NCI-H82 (cell line): ENCODE results near the gene STXBP1.

ENCODE experiments used
- DNase-seq: peaks from one replicate; lab custom pipeline; 2025; lab: John Stamatoyannopoulos, UW

The STXBP1 gene

DNA sequence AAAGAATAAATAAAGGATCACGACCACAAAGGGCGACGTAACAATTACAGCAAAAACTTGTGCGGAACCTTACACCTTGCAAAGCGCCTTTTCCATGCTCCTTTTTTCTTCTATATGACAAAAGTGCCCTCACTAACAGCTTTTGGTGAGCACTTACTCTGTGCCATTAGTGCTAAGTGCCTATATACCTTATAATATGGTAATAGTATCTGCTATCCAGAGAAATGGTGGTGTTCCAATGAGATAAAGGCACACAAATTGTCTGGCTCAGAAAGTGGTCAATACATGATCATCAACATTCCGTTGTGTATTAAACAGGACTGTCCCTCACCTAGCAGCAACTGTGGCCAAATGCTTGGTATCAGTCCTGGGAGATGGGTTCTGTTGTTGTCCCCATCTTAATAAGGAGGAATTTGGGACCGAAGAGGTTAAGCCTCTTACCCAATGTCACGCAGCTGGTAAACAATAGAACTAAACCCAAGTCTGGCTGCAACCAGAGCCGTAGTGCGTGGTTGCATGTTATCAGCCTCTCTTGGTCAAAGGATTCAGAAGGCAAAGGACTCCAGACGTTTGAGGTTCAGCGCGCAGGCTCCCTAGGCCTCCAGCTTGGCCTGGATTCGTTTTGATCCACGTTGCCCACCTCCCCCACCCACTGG is 123.6 kb downstream of the STXBP1 start:
- peak; percentile 34 for DNase-seq

DNA sequence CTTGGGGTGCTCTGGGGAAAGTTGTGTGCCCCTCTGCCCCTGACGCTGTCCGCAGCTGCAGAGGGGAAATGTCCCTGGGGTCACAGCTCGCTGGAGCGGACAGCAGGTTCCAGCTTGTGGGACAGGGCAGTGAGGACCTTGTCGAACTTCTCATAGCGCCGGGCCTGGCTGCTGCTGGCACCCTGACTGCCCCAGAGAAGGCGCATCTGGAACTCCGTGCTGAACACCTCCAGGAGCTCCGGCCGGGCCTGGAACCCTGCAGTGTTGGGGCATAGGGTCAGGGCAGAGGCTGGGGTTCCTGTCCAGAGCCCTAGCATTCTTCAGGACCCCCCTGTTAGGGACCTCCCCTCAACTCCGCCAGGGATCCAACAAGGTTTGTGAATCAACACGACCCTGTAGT is 126.6 kb downstream of the STXBP1 start:
- DNase-seq, result no peak

DNA sequence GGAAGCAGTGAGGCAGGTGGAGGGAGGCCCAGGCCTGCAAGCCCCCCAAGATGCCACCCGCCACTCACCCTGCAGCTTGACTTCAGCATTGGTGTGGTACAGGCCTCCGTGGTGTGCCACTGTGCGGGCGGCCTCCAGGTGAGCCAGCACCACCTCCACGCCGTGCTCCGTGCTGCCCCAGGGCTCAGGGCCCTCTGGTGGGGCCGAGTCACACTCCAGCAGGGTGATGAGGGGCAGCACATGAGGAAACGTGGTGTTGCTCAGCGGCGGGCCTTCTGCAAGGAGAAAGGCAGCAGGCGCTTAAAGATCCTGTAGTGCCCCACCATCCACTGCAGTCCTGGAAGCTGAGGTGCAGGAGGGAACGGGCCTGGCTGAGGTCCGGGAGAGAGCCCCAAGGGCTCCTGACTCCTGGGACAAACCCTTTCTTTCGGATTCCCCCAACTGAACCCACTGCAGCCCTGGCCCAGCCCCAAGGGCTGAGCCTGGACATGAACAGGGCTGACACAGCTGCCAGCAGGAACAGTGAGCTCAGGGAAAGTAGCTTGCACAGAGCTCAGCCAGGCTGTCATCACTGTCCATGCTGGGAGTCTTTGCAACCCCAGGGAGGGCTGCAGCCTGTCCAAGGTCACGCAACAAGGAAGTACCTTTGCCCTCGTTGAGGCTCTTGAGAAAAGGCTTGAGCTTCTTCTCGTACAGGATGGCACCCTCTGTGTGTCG is 127.7 kb downstream of the STXBP1 start:
- no peak for DNase-seq

DNA sequence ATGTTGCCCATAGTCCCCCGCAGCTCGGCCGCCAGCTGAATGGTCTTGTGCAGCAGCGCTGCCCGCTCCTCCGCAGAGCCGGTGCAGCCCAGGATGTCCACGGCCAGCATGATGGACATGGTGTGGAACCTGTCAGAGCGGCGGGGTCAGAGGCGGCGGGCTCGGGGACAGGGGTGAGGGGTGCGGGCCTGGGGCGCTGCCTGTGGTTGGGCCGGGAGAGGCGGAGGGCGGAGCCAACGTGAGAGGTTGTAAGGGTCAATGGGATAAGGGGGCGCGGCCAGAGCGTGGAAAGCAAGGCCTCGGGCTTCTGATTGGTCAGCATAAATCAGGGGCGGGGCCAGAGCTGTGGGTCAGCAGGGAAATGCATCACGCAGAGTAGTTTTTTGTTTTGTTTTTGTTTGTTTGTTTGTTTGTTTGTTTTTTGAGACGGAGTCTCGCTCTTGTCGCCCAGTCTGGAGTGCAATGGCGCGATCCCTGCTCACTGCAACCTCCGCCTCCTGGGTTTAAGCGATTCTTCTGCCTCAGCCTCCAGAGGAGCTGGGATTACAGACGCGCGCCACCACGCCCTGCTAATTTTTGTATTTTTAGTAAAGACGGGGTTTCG is 129.9 kb downstream of the STXBP1 start:
- DNase-seq, result peak; percentile 76
